Activated CD4-positive, alpha-beta T cell treated with anti-CD3 and anti-CD28 coated beads for 48 hours (primary cell): ENCODE data around the gene SETMAR.
"Not testable (repeated sequence)": the region's sequence is repeated elsewhere in the genome, so short reads cannot be mapped to it uniquely, and the experiment has no call there.

Source experiments
- DNase-seq: peaks from one replicate; pipeline ENCODE4 v3.0.0-alpha.2; 2020

The SETMAR gene

DNA sequence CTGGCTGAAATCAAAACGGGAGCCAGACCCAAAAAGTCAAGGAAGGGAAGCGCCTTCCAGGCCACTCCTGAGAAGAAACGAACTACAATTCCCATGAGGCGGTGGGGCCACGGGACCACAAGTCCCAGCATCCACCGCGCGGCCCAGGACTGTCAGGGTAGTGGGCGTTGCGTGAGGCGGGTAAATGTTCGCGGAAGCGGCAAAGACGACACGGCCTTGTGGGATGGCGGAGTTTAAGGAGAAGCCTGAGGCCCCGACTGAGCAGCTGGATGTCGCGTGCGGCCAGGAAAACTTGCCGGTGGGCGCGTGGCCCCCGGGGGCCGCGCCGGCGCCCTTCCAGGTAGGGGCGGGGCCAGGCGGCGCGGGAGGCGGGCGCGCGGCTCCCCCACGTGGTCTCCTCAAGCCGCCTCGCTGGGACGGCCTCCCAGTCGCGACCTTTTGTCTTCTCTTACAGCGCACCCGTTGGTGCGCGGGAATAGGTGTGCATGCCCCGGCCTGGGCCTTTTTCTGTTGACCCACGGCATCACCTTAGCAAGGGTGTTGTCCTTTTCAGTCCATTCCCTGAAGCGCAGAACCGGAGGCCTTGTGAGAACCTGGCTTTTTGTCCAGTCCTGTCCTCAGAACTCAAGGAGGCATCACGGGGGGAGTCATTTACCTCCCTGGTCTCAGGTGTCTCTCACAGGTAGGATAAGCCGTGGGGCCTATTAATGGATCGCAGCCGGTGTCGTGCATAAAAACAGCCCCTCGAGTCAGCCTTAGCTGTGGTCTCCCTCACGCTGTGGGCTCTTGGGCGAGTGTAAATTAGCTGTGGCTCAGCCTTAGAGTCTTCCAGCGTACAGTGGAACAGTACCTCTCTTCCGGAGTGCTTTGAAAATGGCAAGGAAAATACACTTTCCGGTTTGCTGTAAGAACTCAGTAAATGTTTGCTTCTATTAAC is at the start of gene SETMAR:
Gene SETMAR, plus strand, starts transcription at position 183 of the 937 bp plus-strand sequence. Its CDS starts 2 bp downstream, at position 185.
- peak; percentile 91 for DNase-seq

DNA sequence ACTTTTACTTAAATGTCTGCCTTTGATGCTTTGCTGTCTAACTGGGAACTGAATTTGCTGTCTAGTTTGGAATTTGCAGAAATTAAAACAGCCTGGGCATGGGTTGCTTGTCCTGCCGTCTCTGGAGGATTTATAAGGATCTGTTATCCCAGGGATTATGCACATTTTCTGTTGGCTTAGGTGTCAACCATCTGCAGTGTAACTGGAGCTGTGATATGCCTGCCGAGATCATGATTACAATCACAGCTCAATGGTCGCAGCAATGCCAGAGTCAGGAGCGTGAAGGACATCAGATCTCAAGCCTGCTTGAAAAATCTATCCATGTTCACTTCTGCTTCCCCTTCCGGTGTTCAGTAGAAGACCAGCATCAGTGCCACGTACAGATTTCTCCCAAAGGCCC is 41.8 kb upstream of the SETMAR start:
- no peak for DNase-seq

DNA sequence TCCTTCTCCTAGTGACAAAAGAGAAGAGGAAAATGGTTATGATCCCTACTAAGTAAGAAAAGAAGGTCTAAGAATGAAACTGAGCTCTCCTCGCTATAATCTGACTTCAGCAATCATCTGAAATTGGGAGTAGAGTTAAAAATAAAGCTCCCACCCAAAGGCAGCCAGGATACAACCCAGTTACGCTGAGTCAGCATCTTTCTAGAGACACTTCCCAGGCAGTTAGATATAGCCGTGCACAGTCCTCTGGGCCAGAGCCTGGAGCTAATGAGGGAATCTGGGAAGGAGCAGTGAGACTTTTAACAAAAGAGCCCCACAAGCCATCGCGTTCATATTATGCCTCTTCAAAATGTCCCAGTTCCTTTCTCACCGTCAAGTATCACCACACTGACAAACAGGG is 39.1 kb upstream of the SETMAR start:
- no peak for DNase-seq

DNA sequence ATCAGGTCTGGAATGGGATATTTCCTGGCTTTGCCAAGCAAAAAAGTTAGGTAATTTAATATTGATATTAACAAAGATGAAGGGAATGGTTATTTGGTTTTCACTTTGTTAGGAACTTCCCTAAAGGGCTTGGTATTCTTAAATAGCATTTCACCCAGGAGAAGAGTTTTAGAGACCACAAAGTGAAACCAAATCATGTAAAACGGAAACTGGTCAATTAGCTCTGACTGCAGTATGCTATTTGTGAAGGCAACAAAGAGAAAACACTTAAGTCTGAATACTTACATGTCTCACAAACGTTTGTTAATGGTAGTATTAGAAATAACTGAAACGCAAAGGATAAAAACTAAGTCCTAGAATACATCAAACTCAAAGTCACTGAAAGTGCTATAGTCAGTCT is 32.4 kb upstream of the SETMAR start:
- no peak for DNase-seq

DNA sequence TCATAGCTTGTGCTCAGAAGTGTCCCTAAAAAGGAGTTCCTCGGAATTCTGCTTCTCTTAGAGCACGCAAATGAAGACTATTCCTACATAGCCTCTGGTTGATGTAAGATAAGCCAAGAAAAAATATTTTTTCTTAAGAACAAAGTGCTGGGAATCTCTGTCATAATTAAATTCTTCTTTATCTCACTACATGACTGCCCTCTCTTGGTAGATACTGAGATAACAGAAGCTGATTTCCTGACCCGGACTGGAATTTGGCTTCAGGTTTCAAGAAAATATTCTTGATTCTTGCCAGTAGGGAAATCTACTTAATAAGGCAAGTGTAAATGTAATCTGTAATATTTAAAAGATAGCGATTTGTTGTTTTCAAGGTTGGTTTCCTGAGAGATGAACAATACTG is 31.3 kb upstream of the SETMAR start:
- no peak for DNase-seq

DNA sequence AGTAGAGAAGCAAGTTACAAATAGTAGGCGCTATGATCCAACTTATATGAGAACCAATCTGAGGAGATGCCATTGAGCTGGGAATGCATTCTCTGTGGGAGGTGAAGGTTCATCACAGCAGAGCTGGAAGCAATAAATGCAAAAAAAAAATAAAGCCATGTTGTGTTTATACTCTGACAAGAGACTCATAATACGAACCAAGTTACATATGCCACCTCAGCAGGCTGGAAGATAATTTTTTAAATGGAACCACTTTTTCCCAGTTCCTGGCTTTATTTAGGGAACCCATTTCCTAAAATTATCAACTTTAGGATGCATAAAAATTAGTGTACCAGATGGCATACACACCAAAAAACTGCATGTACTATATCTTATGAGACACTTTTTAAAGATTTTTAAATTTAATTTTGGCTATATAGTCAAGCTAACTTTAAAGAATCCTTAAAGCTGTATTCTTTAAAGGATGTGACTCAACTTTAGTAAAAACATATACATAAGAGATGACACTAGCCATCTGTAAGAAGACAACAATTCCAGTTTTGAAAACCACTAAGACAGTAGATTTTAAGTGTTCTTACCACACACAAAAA is 23.6 kb upstream of the SETMAR start:
- no peak for DNase-seq

DNA sequence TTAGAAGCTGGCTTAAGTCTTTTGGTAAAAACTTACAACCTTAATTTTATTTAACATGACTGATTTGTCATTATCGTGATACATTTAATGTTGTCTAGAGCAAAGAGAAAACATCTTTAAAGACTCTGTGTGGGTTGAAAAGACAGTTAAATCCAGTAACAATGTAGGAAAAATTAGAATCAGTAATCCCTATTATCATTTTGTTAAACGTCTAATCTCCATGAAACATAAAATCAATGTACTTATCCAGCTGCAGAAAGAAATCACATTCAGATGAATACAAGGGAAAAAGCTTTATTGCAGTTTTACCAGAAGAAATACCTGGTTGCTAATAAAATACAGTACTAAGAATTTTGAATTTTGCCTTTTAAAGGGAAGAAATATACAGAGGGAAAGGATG is 21.2 kb upstream of the SETMAR start:
- no peak for DNase-seq

DNA sequence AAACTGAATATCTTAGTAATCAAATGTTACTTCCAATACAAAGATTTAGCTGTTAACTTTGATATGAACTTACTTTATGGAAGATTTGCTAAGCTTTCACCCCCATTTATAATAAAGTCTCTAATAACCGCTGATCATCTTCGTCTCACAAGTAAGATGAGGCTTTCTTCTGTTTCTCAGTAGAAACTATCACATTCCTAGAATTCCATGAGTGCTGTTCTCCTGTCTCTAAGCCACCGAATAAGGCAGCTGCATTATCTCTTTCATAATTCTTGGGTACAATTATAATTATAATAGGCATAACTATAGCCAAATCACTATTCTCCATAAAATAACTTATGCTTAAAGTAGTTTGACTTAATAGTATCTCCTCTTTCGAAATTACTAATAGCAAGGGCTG is 18.3 kb upstream of the SETMAR start:
- no peak for DNase-seq

DNA sequence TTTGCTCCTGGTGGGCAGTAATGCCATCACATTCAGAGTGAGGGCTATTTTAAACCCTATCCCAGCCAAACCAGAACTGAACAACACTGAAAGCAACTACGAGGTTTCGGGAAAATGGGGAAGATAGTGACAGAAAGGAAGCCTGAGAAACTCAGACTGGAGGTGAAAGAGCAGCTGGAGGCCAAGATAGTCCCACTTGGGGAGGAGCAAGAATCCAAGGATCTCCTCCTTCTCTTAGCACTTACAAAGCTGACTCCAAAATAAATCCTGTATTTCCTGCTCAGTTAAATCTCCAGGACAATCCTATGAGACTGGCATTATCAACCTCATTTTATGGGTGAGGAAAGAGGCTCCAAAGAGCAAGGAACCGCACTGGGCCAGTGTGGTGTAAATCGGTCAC is 14.1 kb upstream of the SETMAR start:
- DNase-seq: no peak

DNA sequence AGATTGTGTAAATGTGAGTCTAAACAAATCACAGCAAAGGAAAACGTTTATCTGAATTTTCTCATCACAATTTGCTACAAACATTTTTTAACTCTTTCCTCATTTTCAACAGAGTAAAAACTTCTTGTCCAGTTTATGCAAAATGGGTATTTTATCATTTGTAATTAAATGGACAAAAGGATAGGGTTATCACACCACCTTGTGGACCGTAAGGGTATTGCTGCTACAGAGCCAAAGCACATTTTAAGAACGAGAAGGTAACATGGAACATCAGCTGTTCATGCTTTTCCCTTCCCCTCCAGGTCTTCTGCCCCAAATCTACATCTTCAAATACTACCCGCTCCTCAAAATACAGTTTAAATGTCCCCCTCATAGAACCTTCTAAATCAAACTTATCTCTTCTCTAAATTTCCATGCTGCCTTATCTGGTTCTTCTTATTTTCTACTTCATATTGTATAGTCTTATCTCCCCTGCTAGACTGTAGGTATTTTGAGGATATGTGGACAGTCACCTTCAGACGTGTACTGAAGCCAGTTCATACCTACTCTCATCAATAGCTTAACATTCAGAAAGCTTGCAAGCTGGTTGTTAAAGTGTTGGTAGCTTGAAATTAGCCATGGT is 12.8 kb upstream of the SETMAR start:
- peak; percentile 35 for DNase-seq

DNA sequence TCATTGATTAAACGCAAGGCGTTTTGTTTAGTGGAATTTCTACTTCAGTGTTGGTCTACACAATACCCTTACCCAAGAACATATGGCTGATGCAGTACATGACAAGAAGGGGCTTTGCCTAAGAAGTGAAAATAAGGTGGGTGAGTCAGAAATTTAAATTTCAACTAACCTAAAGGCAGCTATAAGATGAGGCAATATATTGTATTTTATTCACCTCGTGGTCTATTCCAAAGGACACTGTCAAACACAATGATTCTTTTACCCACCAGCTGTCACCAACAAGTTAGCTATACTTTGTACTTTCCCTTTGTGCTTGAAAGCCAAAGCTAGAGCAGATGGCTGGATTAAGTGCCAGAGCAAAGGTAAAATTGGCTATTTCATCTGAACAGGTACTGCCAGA is 10.9 kb upstream of the SETMAR start:
- DNase-seq: no peak

DNA sequence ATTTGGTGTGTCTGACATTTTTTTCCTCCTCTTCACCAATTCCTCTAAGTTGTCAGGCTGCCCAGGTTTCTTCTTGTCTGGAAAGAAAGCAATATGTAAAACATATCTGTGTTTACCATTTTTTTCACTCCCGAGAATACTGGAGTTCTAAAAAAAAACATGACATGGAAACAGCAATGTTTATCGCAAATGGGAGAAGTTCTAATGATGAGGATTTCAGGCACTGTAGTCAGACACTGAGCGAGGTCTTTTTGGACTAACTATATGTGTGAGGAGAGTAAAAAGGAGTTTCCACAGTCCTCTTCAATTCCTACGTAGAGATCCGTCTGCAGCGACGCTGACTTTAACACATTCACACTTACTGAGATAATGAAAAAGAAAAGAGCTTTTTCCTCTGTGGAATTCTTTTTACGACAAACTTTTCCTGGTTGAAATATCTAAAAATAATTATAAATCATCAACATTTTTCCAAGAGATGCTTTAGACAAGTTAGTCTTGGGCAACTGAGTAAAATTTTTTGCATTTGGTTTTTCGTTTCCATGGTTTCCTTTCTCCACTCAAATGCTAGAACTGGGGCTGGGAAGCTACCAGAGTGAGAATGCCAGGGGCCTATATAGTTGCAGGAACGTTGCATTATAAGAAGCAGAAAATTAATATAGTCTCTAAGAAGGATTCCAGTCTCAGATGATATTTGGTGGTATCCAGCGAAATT is 8.4 kb upstream of the SETMAR start:
- DNase-seq: no peak

DNA sequence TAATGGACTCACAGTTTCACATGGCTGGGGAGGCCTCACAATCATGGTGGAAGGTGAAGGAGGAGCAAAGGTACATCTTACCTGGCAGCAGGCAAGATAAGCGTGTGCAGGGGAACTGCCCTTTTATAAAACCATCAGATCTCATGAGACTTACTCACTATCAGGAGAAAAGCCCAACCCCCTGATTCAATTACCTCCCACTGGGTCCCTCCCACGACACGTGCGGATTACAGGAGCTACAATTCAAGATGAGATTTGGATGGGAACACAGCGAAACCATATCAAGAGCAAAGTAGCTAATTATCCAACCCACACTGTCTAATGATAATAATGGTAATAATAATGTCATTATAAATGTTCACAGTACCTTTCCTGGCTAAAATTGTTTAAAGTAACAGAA is 6.7 kb upstream of the SETMAR start:
- DNase-seq: not testable (repeated sequence)

DNA sequence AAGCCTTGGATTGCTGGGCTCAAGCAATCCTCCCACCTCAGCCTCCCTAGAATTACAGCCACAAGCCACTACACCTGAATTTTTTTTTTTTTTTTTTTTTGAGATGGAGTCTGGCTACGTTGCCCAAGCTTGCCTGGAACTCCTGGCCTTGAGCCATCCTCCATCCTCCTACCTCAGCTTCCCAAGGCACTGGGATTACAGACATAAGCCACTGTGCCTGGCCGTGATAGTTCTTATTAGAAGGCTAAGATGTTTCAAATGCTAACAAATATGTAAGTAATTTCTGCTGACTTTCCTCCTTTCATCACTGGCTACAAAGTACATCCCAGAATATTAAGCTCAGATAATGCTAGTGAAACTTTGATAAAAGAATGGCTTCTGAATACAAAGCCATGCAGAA is 5.7 kb upstream of the SETMAR start:
- DNase-seq: no peak

DNA sequence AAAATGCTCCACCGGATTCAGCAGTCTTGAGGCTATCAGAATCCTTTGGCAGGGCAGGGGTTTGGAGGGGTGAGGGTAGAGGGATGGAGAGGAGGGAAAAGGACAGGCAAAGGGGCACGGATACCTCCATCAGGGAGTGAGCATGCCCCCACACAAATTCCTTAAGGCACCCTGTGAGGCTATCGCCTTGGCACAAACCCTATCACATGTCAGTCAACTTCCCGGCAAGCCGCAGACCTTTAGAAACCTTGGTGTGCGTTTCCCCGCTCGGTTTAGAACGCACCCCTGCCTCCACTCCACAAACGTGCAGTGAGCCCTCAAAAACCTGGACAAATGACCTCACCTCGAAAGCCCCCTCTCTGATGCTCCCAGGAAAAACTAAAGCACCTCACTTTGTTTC is 422 bp upstream of the SETMAR start:
- DNase-seq: no peak

DNA sequence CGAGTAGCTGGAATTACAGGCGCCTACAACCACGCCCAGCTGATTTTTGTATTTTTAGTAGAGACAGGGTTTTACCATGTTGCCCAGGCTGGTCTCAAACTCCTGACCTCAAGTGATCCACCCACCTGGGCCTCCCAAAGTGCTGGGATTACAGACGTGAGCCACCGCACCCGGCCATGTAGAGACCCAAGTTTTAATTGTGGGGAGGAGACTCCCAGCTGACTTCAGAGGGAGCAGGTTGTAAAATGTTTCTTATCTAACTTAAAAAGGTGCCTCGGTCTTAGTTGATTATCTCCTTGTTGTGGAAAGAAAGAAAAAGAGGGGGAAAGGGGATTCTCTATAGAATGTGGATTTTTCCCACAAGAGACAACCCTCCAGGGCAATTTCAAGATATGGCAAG is 2.0 kb downstream of the SETMAR start:
- not testable (repeated sequence) for DNase-seq

DNA sequence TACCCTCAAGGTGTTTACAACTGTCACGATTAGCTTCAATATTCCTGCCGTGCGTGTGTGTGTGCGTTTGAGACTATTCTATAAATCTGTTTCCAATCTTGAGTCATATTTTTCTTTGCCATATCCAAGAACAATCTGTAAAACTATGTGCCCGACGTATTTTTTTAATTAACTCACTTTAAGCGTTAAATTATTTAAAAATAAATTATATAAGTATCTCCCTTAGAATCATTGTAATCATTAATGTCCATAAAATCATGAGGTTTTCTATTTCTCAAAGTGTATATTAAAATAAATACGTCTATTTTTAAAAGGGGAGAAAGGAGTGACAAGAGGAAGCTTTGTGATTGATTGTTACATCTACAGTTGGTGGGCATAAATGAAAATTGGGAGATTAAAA is 2.9 kb downstream of the SETMAR start:
- DNase-seq: no peak

DNA sequence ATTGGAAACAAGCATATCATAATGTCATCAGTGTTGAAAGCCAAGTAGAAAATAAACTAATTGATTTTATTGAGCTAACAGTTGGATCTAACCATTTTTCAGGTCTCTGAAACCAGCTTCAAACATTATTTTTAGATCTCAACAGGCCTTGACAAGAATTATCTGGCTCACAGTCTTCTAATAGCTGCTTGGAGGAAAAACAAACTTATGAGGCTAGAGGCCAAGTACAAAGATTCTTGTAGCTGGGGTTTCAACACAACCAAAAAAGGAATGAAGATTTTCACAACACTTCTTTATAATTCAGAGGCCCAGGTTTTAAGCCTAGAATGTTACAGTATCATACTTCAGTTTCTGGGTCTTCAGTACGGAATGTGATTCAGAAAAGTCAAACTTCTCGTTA is 3.7 kb downstream of the SETMAR start:
- no peak for DNase-seq

DNA sequence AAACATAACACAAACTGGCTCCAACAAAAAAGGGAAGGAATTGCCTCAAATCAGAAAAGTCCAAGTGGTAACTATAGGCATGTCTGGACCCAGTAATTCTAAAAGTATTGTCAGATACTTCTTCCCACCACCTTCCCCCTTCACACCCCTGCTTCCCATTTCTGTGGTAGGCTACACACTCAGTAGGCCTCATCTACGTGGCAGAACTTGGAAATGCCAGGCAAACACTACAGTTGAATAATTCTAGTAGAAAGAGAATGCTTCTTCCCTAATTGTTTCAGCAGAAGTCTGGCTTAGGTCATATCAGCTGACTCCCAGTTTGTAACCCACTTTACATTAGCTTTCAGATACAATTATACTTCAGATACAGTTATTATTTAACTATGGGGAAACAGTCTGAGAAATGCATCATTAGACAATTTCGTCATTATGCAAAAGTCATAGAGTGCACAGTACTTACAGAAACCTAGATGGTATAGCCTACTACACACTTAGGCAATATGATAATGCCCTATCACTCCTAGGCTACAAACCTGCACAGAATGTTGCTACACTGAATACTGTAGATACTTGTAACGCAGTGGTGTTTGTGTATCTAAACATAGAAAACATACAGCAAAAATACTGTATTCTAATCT is 6.4 kb downstream of the SETMAR start:
- no peak for DNase-seq

DNA sequence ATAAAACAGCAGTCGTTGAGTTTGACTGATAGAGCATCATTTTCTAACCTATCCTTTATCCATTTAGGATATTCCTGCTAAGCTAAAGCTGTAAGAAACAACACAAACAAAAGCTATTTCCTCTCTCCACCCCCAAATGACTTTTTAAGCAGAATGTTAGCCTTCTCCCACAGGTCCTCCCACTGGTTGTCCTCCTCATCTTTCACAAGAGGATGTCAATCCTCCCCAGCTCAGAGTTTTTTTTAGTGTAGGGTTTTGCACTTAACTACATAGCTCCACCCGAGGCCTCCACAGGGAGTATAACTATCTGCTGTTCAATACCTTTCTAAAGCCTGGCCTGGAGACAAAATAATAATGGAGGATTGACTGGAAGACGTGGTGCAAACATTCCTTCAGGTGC is 7.8 kb downstream of the SETMAR start:
- no peak for DNase-seq

DNA sequence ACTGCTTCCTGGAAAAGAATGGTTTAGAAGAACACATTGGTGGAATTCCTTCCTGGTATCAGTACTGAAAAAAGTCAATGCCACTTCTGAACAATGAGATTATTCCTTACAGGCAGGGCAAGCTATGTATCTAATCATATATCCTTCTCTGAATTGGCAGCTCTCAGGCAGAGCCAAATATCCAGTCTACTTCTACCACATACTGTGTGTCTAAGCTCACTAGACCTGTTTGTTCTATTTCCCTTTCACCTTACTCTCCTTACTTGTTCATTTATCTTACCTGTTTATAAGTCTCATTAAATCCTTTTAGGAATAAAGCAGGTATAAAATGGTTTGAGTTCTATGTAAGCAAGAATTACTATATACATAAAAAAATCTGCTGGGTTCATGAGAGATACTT is 8.3 kb downstream of the SETMAR start:
- no peak for DNase-seq

DNA sequence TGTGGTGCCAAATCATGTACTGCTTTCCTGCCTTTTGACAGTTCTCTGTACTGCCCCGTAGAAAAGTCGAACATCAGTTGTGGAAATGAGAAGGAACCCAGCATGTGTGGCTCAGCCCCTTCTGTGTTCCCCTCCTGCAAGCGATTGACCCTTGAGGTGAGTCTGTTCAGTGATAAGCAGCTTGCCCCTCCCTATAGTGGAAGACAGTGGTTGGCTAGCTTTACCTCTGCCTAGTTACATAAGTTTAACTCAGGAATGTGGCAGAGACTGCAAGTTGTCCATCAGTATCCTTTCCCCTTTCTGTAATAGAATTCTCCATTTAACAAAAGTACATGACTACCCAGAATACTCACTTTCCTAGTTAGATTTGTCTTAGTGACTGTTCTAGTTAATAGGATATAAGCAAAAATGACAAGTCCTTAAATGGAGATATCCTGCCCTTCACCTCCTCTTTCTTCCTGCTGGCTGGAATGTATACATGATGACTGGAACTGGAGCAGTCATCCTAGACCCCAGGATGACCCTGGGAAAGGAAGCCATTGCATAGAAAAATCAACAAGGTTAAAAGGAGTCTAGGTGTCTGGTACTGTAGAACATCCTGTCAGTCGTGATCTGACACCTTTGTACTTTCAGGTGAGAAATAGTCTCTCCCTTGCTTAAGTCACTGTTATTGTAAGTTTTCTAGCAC is 10.6 kb downstream of the SETMAR start:
- no peak for DNase-seq
